HG02884 (cell line): Measurements from ENCODE around the gene HOMER2.
"Not testable (repeated sequence)": the region's sequence is repeated elsewhere in the genome, so short reads cannot be mapped to it uniquely, and the experiment has no call there.

Experiments
- ATAC-seq: cut with Tn5 transposase; IDR thresholded peaks from one replicate; pipeline ENCODE4 v1.9.1; 2021; ENCODE audit warnings: mild to moderate bottlenecking, moderate library complexity; ENCODE audit not compliant: unreplicated experiment

Gene HOMER2

DNA sequence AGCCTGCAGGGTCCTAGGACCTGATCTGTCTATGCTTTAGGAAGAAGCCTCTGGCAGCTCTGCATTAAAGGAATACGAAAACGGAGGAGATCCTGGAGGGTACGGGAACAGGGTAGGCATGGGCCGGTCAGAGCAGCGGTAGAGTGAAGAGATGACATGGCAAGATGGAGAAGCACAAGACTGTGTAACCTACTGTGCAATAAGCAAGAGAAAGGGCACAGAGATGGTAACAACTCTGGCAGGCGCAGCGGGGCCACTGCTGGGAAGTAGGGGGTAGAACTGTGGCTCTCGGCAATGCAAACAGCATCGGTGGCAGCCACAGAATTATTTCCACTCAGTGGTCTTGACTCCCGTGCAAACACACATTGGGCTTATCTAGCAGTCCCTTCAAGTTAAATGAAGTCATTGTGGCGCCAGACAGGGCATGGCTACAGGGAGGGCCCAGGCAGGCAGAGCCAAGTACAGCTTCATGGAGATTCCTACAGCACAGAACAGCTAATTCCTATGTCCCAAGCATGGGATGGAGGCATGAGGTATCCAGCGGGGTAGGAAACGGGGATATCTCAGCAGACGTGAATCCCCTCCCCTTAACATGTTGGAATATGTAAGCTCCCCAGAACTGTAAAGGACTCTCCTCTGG is 114.3 kb downstream of the HOMER2 start:
- no peak for ATAC-seq

DNA sequence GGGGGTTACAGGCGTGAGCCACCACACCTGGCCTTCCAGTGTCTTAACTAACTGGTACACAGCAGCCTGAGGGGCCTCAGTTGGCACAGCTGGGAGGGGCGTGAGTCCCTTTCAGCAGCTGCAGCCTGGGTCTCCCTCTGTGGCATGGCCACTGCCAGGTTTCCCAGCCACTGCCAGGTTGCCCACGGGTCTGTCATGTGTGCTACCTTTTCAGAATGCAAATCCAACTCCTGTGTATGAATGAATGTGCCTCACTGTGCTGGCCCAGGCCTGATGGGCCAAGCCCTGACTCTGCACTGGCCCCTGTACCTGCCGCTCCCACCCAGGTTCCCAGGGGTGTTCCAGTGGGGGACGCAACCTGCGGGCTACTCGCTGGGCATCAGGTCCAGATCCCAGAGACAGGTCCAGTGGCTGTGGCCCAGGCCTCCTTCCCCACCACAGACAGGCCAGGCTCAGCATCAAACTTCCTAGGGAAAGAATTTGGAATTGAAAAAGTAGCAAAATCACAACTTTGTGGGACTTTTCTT is 117.1 kb downstream of the HOMER2 start:
- no peak for ATAC-seq

DNA sequence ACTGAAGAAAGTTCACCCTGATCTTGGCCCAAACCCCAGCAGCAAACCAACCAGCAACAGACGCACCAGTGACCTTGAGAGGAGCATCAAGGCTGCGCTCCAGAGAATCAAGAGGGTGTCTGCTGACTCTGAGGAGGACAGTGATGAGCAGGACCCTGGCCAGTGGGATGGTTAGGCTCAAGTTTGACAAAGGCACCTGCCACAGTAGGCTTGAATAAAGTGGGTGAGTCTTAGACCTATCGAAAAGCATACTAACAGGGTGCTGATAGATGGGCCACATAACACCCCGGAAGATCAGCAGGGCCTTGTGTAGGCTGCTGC is 119.2 kb downstream of the HOMER2 start:
- no peak for ATAC-seq

- peak; percentile 78 for ATAC-seq
These were observed 119.7 kb downstream of the HOMER2 start for GRCh38 chr15:82832601-82833361.

GRCh38 chr15:82831894-82832600 is 120.5 kb downstream of the HOMER2 start:
- no peak for ATAC-seq

GRCh38 chr15:82830427-82831173 is 121.9 kb downstream of the HOMER2 start:
- ATAC-seq: no peak

GRCh38 chr15:82829234-82829633 is 123.3 kb downstream of the HOMER2 start:
- no peak for ATAC-seq

DNA sequence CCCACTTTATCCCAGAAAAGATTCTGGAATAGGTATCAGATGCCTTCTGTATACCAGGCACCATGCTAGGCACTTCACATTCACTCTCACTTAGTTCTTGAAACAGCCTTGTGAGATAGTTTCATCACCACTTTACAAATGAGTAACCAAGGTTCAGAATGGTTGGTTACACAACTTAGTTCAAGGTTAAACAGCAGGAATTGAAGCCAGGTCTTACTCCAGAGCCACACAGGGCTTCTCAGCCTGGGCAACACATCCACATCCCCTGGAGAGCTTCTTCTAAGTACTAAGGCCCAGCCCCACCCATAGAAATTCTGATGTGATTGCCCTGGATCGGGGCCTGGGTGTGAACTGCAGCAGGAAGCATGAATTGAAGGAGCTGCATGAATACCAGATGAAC is 124.4 kb downstream of the HOMER2 start:
- ATAC-seq: no peak

DNA sequence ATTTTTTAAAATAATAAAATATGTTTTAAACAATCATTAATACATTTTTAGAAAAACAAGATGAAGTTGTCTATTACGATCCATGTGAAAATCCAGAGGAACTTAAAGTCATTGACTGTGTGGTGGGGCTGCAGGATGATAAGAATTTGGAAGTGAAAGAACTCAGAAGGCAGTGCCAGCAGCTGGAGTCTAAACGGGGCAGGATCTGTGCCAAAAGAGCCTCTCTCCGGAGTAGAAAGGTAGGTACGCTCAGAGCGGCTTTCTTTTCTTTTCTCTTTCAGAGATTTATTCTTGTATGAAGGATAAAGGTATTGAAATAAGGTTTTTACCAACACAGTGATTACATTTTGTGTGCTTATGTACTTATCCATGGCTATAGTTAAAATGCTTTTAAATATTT is 129.5 kb downstream of the HOMER2 start:
- no peak for ATAC-seq

DNA sequence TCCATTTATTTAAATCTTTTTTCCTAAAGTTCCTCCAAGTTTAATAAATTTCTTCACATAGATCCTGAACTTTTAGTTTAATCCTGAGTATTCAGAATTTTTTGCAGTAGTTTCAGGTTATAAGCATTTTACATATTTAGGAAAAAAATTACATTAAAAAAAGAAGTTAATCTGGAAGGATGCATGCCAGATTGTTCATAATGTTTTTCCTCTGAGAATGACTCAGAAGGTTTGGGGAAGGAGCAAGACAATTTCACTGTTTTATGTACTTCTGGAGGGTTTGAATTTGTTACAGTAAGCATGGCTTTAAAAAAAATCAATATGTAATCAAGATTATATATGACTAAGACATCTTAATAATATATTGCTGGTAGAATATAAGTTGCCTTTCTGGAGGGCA is 130.7 kb downstream of the HOMER2 start:
- not testable (repeated sequence) for ATAC-seq

GRCh38 chr15:82821396-82821795 is 131.1 kb downstream of the HOMER2 start:
- ATAC-seq: not testable (repeated sequence)

- no peak for ATAC-seq
These were observed 132.4 kb downstream of the HOMER2 start for GRCh38 chr15:82820128-82820527.

DNA sequence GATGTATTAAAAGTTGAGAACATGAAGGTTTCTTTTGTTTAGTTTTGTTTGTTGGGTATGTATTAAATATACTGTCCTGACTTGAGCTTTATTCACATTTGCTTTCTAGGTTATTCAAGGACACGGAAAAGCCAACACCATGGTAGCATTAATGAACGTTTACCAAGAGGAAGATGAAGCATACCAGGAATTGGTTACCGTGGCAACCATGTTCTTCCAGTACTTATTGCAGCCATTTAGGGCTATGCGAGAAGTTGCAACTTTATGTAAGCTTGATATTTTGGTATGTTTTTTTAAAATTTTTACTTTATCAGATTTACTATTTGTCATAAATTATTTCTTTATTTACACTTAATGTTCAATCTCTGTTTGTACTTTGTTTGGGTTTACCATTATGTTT is 139.5 kb downstream of the HOMER2 start:
- no peak for ATAC-seq

DNA sequence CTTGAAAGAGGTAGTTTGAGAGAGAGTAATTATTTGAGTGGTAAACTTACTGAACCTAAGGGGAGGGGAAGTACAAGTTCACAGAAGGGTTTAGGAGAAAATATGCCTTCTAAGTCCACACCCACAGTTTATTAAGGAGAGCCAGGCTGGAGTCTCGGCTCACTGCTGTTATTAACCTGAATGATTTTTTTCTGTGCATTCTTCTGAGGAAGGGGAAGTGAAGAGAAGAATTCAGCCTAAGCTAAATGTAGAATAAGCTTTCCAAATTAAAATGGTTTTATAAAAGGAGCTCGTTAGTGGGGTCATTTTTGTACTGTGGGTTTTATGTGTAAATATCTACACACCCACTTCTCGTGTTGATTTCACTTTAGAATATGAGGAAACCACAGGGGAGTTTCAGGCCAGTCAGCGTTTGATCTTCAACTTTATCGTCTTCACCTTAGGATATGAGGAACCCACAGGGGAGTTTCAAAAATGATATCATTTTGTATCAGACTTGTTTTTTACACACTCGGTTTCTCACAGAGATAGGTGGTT is 141.6 kb downstream of the HOMER2 start:
- ATAC-seq: no peak

DNA sequence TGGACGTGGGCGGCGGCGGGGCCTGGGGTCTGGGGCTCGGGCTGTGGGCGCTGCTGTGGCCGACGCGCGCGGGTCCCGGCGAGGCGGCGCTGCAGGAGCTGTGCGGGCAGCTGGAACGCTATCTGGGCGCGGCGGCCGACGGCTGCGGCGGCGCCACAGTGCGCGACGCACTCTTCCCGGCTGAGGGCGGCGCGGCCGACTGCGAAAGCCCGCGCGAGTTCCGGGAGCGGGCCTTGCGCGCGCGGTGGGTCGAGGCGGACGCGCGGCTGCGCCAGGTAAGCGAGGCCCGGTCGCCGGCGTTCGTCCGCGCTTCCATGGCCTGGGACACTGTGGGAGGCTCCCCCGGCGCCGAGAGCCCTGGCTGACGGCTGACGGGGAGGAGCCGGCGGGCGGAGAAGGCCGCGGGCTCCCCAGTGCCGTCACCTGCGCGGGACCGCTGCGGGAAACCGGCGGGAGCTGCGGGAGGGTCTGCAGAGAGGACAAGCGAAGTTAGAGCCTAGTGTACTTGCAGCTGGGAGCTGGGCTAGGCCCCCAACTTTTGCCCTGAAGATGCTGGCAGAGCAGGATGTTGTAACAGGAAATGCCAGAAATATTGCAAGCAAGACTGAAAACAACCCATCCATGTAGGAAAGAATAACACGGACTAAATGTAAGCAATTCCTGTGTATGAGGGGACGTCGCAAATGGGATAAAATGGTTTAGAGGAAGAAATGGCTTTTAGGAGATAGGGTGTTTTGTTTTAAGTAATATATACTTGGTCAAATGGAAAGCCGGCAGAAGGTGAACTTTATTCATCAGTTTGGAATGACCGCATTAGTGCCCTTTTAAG is 142.2 kb downstream of the HOMER2 start:
- ATAC-seq: peak; percentile 7

DNA sequence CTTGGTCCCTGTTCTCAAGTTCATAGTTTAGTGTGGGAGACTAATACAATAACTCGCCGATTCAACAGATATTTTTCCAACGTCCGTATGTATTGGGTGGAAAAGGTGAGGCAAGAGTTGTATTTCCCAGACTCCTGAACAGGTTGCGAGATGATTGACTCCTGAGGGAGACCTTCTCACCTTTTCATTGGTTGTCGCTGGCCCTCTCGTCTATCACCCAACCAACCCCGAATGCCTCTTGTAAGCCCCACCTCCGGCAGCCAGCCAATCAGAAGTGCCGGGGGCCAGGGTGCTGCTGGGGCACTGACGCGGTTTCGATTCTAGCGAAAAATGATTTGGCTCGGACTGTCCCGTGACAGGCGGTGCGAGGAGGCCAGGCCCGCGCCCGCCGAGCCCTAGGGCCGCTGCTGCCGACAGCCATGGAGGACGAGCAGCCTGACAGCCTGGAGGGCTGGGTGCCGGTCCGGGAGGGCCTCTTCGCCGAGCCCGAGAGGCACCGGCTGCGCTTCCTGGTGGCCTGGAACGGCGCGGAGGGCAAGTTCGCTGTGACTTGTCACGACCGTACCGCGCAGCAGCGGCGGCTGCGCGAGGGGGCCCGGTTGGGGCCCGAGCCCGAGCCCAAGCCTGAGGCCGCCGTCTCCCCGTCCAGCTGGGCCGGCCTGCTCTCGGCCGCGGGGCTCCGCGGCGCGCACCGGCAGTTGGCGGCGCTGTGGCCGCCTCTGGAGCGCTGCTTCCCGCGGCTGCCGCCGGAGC is 143.0 kb downstream of the HOMER2 start, which contains the start of gene WHAMM:
WHAMM (plus strand) TSS at position 321 of the 753 bp plus-strand sequence; CDS start at position 420, 99 bp downstream.
- ATAC-seq: peak; percentile 81

- ATAC-seq: no peak
These were observed 143.9 kb downstream of the HOMER2 start for GRCh38 chr15:82808634-82809041.

GRCh38 chr15:82807920-82808633 is 144.4 kb downstream of the HOMER2 start:
- ATAC-seq: no peak
